ENCODE results near the gene MICAL3.
A peak's percentile ranks its signal among the peaks of the same experiment; 100 is the strongest.

MICAL3 gene

DNA sequence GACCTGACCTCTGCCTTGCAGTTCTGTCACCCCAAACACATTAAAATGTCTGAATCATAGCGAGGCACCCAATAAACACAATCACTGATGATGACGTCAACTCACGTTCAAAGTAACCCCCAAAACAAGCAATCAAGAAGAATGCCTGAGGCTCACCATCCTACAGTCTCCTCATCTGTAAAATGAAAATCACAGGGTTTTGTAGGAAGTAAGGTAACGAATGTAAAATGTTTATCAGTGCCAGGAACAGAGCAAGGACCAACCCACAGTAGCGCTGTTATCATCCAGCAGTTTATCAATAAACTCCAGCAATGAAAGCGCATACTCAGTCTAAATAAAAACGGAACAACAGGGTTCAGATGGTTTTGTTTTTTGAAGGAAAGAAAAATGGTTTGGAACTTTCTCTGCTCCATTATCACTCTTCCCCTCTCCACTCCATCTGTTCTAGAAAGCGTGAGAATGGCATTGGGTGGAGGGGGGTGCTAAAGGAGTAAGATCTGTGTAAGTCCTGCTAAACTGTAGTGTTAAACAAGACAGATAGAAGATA, 110.5 kb downstream of the MICAL3 start:
- DNase-seq (ENCODE audit: low read depth) = no peak

DNA sequence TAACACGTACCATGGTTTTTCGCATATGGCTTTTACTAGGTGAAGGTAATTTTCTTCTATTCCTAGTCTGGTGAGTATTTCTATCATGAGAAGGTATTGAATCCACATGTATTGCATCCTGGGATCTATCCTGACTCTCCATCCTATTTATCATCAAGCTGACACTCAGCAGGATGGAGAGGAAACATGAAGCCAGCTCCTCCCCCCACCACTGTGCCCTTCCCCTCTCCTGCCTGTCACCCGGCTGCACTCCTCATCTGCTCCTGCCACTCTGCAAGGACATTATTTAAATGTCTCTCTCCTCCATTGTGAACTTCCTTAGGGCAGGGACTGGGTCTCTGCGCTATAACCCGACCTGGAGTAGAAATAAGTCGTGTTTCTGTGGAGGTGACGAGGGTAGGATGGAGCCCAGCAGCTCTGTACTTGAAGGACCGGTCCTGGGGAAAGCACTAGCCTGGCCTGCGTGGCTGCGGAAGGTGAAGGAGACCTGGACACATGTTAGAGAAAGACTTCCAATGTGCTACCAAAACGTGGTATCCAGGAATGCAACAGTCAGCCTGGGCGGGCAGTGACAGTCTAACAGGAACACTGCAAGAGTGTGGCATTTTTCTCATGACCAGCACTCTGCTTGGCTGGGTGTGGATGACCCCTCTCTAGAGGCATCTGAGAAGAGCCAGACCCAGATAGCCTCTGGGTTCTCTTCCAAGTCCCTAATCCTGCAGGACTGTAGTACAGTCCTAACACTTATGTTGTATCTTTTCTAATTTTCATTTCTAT, 111.2 kb downstream of the MICAL3 start:
- DNase-seq (ENCODE audit: low read depth) = no peak

DNA sequence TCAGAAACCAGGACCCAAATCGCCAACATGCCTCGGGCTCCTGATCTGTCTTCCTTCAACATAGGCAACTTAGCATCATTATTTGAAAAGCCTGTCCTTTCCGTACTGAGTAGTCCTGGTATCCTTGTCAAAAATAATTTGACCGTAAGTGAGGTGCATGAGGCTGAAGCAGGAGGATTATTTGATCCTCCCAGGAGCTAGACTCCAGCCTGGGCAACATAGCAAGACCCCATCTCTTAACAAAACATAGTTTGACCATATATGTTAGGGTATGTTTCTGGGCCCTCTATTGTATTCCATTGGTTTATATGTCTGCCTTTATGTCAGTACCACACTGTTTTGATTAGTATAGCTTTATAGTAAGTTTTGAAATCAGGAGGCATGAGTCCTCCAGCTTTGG, 112.5 kb downstream of the MICAL3 start:
- no peak for DNase-seq (ENCODE audit: low read depth)

DNA sequence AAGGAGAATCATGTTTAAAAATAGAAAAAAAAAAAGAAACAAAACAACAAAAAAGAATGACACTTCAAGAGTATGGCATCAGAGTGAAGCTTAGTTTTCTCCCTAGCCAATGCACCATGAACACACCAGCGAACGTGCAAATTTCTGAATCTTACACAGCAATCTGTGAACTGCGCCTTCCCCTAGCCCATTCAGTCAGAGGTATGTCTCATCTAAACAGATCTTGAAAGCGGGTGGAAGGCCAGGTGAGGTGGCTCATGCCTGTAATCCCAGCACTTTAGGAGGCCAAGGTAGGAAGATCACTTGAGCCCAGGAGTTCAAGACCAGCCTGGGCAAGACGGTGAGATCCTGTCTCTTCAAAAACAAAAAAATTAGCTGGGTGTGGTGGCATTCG, 113.1 kb downstream of the MICAL3 start:
- no peak for DNase-seq (ENCODE audit: low read depth)

DNA sequence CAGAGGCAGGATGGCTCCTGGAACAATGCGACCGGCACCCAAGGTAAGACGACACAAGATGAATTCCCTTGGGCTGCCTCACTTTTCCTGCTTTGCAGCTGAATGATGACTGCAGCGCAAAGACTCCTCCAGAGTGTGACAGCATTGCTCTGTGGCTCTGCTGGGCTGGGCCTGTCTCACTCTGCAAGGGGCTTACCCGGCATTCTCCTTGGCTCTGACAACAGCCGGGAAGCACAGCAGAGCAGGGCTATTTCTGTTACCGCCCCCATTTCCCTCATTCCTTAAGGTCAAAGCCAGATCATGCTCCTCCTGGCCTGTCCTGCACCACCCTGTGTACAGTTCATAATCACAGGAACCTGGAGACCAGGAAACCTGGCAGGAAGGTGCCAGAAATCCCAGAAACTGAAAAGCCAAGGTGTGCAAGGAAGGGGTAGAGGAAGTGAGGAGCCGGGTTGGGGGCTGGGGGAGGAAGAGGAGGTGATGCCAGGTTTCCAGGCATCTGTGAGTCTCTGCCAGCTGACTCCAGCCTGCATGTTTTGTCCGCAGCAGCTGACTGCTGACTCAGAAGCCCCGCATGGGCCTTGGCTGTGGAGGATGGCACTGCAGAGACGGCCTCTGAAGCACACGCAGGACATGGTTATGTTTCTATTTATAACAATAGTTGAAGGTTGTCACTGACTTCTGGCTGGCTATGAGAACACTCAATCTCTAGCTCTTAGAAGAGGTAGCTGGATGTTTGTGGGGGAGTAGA, 113.6 kb downstream of the MICAL3 start:
- DNase-seq (ENCODE audit: low read depth) = peak; percentile 34

DNA sequence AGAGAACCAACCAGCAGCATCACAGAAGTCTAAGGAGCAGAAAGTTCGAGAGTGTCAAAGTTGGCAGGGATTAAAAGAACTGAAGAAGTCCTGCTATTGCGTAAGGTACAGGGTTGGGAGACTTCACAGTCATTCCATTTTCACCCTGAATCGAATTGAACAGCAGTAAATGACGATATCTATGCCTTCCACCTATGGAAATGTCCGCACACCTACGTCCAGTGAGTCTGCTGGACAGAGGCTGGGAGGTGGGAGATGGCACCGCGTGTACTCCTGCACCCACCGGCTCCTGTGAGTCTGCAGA, 116.7 kb downstream of the MICAL3 start:
- DNase-seq (ENCODE audit: low read depth) = no peak

DNA sequence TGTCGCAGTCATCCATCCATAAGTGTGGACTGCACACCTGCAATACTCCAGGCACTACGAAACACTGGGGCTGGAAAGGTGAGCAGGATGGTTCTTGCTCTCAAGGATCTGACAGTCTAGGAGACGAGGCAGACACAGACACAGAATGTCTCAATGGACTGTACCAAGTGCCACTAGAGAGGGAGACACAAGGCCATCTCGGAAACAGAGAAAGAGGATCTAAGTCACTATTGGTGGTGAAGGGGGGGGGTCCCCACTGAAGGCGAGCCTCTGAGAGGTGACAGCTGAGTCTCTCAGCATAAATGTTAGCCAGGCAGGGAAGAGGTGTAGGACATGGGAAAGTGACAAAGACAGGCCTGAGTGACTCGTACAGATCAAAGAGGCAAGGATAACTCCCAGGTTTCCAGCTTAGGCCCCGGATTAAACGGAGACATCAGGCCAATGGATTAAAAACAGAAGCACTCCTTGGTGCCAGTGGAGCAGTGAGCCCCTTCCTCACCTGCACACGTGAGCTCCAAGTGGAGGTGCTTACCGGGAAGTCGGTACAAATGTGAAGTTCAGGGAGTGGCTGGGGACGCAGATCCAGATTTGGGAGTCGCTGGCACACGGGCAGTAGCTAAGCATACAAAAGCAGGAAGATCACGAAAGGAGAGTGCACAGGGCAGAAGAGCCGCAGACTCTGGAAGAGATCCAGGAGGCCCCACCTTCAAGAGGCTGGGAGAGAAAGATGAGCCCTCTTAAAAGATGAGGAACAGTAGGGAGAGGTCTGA, 117.2 kb downstream of the MICAL3 start:
- DNase-seq (ENCODE audit: low read depth) = no peak

DNA sequence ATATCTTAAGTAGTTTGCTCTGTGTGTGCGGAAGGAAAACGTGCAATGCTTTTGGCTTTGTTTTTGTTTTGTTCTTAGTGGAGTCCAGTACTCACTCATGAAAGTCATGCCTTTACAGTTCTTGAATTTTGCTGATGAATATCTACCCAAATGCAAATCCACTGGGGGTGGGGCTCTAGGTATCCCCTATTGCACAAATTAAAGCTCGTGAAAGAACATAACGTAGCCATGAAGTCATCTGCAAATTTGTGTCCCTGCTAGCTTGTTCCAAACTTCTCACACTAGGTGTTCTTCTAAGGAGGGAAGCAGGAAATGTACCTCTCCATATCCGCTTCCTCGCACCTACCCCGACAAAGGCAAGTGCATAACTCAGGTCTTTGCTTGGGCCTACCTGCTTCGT, 118.9 kb downstream of the MICAL3 start:
- DNase-seq (ENCODE audit: low read depth) = no peak

DNA sequence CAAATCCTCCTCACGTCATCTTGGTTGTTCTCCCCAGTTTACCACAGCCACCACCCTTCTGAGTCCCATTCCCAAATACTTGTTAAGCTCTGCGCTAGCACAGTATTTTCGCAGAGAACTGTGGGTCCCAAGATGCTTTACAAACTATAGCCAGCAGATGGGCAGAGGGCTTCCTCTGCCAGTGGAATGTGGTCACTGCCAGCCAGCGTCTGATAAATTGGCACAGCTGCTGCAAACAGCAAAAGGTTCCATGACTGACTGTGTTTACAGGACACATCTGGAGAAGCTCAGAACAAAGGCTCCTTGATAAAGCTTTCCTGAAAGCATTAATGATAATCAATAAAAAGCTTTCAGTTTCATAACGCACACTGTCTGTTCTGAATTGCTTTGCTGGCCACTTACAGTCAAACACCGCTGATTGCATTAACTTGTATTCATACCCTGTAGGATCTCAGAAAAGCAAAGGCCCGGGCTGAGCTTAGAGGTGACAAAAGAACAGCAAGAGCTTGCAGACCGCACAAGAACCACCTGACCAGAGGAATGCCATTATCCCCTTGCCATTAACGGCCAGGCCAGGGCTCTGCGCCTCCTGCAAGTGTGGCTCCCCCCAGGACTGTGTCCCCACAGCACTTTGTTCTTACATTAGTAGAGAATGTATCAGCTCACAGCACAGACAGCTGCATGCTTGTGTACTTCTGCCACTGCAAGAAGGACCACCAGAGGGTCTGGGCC, 120.6 kb downstream of the MICAL3 start:
- DNase-seq (ENCODE audit: low read depth) = no peak

DNA sequence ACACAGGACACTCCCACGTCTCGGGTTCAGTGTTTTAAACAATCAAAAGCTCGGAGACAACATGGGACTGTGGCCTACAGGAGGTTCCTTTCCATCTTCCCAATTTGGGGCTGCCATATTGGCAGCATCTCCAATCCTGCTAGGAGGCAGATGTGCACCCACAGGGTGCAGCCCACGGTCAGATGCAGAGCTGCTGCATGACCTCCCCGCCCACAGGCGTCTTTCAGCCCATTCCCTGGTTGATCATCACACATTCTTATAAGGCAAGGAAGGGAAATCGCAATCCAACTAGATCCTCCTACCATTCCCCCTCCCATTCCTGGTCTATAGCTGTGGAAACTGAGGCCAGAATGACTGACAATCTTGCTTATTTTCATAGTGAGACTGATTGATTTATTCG, 121.4 kb downstream of the MICAL3 start:
- no peak for DNase-seq (ENCODE audit: low read depth)

DNA sequence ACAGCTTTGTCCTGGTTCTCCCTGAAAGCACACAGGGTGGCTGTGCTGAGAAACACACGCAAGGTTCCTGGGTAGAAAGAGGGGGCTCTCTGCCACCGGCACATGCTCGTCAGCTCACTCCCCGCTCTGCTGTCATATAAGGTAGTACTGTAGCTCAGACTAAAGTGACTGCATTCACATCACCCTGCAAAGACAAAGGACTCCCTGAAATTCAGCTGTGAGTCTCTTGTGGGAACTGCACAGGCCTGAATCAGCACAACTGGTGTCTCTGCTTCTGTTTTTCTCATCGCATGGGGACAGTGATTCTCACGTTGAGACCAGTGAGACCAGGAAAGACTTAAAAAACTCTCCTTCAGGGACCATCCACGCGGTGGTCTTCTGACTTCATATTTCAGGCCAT, 126.0 kb downstream of the MICAL3 start:
- no peak for DNase-seq (ENCODE audit: low read depth)

DNA sequence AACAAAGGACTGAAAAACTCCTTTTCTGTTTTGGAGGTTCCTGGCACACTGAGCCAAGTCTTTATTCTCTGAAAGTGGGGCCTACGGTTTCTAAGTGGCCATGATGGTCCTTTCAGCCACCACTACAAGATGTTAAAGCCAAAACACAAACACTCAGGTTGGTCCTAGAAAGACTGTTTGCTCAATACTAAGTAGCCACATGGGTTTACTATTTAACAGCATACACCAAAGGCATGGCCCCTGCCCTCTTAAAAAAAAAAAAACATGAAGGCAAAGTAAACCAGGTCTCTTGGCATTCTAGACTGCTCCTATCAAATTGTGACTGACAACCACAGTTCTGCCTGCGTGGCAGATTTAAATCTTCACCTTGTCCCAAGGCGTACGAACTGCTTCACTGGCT, 126.5 kb downstream of the MICAL3 start:
- no peak for DNase-seq (ENCODE audit: low read depth)

DNA sequence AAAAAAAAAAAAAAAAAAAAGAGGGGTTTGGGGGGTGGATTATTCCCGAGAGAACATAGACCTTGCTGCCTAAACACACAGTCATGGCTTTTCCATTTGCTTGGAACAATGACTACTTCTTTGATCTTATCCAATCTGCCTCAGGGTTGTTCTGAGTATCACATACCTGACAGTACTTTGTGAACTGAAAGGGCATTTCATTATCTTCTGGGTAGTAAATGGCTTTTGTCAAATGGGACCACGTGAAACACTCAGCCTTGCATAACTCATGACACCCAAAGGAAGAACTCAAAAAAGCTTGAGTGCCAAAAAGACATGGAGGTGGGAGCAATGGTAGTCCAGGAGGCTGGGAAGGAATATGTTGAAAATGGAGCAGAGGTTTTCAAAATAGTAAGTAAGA, 126.9 kb downstream of the MICAL3 start:
- DNase-seq (ENCODE audit: low read depth) = no peak

DNA sequence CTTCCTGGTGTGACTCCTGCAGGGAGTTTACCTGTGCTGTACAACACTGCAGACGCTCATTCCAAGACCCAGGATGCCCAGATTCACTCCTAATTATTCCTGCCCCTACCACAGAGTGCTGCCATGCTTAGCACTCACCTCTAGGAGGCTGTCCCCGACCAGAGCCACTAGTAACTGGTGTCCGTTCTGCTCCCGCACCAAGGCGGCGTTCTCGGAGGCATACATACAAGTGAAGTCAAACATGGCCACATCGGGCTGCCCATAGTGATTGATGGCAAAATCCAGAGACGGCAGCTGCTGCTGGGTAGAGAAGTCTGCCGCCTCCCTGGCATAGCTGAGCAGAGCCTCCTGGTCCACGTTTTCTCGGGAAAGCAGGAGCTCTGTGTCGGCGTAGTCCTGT, 127.8 kb downstream of the MICAL3 start:
- DNase-seq (ENCODE audit: low read depth) = no peak

DNA sequence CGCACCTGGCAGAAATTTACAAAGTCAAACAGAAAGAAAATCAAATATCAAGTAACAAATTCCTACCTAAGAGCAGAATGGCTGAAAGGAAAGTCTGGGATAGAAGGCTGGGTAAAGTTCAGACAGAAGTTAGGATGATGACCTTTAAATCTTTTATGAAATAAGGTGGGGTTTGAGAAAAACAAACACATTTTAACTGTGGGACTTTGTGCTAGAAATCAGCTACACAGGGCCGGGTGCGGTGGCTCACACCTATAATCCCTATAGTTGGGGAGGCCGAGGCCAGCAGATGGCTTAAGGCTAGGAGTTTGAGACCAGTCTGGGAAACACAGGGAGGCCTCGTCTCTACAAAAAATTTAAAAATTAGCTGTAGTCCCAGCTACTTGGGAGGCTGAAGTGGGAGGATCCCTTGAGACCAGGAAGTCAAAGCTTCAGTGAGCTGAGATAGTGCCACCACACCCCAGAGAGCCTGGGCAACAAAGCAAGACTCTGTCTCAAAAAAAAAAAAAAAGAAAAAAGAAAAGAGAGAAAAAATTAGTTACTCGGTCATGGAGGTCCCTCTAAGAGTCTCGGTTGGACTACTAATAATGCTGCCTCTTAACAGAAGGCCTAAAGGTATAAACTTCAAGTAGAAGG, 130.3 kb downstream of the MICAL3 start:
- no peak for DNase-seq (ENCODE audit: low read depth)

DNA sequence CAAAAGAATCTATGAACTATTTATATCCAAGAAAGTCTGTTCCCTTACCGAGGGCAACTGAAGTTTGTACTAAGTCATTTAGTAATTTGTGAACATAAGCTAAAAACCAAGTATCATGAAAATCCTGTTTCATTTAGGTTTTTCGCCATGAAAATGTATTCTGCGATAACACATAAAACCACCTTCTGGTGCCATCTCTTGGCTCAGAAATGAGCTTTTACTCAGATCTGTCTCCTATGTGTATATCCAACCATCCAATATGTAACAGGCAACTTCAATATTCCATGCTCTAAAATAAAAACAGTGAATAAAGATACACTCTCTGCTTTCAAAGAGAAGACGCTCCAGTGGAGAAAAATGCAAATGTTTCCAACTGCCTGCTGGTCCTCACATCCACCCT, 132.0 kb downstream of the MICAL3 start:
- no peak for DNase-seq (ENCODE audit: low read depth)

DNA sequence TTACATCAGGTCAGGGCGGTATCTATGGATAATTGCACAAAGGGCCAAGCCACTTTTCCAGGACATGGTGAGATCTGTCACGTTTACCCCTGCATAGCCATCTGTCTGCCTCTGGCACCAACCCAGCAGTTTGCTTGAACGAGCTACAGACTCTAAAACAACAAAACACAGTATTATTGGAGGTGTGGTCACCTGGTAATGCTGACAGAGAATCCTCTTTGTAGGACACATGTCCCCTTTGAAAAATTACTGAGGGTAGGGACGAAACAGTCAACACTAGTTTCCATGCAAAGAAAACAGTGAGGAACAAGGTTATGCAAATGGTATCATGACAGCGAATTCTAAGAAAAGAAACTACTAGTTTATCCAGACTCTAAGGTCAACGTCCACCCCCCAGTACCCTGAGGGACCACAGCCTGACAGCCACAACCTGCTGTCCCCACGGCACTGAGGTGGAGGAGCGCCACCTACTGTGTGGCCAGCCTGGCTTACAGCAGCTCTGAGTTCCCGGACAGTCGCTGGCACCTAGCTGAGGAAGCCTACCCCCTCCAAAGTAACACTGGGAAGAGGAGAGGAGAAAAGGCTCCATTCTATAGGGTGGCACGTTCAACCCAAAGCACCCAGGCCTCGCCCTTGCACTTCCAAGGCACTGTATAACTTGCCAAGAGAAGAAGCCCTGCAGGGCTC, 132.7 kb downstream of the MICAL3 start:
- DNase-seq (ENCODE audit: low read depth) = no peak

DNA sequence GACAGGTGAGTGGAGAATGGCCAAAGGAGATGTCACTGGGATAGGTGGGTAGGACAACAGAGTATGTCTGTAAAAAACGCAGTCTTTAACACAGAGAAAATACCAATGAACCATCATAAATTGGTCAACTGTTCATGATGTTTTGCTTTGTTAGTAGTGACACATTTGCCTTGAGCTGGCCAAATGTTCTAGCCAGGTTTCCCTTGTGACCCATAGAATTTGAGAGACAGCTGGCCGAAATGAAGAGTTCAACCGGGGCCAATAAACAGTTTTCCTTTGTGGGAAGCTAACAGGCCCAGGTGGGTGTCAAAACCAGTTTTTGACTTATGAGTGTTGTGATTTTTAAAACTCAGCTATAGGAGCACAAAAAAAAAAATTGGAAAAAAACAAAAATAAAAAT, 133.5 kb downstream of the MICAL3 start:
- no peak for DNase-seq (ENCODE audit: low read depth)

DNA sequence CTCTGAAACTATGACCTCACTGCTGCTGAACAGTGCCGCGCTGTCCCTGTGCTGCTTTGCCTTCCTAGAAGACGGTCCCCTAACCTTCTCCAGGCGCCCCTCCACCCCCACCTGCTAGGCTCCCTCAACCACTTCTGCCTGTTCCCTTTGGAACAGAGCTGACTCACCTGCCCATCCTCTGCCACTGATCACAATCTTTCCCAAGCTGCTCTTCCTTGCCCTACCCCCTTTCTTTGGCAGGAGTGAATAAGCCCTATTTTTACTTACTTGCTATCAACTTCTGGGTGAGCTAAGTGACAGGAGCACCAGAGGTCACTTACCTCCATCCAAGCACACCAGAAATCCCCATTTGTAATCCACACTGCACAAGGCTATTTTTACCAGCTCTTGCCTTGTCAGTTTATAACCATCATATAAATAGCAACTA, 134.1 kb downstream of the MICAL3 start:
- no peak for DNase-seq (ENCODE audit: low read depth)

DNA sequence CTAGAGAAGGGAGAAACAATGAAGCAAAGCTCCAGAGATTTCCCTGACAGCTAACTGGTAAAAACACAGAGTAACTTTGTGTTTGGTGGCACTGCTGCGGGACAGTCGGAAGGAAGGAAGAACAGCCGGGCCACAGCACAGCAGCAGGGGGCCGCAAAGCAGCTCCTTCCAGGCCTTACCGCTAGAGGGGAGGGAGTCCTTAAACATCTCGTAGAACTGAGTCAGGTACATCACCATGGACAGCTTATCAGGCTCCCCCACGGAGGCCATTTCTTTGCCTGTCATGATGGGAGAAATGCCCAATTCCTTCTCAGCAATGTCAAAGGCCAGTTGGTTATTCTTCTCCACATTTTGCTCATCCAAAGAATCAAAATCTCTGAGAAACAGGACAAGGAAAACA, 135.5 kb downstream of the MICAL3 start:
- no peak for DNase-seq (ENCODE audit: low read depth)

DNA sequence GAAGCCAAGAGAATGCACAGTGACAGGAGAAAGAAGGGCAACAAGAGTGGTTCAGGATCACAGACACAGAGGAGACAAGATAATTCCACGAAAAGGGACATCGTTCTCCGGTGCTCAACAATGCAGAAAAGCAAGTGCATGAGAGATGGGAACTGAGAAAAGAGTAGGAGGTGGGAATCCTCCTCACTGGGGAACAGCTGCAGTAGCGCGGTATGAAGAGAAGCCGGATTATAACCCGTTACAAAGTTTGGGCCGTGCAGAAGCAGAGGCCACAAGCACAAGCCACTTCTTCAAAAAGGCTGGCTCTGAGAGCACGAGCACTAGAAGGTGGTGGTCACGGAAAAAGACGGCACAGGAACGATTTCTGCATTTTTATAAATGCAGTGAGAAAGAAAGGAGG, 135.9 kb downstream of the MICAL3 start:
- no peak for DNase-seq (ENCODE audit: low read depth)

All from HS-27A (cell line).